ENCODE measurements around the gene C11orf58.

The C11orf58 gene

DNA sequence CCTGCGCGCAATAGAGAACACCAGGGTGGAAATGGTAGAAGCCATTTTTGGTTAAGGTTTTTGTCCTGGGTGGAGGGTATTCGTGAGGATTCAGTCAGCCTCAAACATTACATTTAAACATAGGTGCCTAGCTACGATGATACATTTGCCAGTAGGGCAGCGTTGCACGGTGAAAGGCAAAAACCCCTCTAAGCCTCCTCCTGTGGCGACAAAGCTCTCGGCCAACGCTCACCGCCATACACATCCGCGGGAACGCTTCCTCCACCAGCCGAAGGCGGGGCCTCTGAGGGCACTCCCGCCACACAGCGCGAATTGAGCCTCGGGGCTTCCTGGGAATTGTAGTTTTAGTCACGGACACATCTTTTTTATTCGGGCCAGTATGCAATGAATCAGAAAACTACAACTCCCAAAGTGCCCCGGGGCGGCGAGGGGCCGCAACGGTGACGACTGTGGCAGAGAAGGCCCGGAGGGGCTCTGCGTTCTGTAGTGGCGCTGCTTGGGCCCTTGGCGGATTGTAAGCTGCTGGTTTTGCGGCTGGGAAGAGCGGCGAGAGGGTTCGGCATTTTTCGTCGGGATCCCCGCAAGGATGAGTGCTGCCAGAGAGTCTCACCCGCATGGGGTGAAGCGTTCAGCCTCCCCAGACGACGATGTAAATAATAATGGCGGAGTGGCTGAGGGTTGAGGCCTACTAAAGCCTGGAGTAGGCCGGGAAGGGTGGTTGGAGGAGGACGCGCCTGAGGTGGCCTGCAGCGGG lies at the start of gene C11orf58:
Gene C11orf58, plus strand, starts transcription at position 455 of the 754 bp plus-strand sequence. Its CDS starts 132 bp downstream, at position 587.
- peak; percentile 96 to 98 for DNase-seq

DNA sequence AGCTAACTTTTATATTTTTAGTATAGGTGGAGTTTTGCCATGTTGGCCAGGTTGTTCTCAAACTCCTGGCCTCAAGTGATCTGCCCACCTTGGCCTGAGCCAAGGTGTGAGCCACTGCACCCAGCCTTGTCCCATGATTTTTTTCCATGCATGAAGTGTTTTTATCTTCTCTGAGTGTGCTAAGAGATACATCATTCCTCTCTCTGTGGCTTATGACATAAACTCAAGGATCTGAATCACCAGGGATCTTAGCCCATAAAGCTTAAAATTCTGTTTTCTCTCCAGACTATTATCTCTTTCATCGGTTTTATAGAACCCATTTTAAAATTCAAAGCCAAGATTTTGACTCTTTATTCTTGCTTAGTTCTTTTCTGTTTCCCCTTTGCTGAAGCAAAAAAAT lies 48.4 kb upstream of the C11orf58 start:
- no peak for DNase-seq

DNA sequence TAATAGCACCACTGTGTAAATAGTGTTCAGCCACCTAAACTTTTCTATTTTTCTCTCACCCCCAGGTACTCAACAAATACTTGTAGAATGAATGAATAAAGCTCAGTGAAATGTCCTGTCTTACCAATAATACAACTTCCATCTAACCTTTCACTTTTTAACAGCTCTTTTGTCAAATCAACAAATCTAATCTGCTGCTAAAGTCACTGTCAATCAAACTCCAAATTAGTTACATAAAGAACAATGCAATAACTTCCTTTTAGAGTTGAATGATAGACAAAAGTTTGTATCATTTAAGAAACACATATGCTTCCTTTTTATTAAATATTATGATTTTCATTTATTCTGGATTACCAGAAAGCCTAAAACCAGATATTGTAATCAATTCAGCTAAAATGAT lies 34.7 kb upstream of the C11orf58 start:
- DNase-seq: no peak

DNA sequence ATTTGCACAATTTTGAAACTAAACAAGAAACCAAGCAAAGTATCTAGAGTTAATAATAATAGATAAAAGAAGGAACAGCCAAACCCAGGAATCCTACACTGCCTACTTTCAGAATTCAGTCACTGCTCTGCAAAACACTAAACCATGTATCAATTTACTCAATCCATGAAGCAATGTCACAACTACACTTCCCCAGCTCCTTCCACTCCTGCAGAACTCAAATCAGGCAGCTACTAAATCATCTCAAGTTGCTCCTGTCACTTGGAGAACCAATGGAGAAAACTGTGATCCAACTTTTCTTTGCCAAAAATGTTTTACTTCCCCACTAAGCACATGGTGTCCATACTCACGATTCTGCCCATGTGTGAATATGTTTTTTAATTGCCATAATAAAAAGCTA lies 24.9 kb upstream of the C11orf58 start:
- DNase-seq: no peak

DNA sequence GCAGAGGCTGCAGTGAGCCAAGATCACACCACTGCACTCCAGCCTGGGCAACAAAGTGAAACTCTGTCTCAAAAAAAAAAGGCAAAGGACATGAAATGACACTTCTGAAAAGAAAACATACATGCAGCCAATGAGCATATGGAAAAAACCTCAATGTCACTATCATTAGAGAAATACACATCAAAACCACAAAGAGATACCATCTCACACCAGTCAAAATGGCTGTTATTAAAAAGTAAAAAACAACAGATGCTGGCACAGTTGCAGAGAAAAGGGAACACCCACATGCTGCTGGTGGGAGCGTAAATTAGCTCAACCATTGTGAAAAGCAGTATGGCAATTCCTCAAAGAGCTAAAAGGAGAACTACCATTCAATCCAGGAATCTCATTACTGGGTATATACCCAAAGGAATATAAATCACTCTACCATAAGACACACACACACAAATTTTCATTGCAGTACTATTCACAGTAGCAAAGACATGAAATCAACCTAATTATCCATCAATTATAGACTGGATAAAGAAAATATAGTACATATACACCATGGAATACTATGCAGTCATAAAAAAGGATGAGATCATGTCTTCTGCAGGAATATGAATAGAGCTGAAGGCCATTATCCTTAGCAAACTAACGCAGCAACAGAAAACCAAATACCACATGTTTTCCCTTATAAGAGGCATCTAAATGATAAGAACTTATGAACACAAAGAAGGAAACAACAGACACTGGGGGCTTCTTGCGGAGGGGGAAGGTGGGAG lies 15.7 kb upstream of the C11orf58 start:
- DNase-seq: no peak

DNA sequence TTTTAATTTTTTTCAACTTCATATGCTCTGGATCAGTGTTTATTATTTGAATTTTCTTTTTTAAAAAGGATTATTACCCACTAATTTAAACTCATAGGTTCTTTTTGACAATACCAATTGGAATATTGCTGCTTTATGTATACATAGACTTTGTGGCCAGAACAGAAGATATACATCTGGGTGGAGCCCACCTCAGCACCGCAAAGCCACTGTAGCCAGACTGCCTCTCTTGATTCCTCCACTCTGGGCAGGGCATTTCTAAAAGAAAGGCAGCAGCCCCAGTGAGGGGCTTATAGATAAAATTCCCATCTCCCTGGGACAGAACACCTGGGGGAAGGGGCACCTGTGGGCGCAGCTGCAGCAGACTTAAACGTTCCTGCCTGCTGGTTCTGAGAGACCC lies 10.6 kb upstream of the C11orf58 start:
- no peak for DNase-seq

DNA sequence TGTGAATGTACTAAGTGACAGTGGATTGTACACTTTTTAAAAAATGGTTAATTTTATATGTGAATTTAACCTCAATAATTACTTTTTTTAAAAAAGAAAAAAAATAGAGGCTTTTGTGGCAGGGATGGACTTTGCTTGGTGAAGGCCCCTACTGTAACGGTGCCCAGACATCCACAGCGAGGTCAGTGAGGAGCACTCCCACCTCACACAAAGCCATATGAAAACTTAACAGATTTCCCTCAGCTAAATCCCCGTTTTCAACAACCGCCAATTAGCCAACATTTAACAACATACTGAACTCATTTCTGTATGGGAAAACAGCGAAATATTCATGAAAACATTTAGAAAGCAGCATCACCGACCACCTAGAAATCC lies 642 bp upstream of the C11orf58 start:
- no peak for DNase-seq

DNA sequence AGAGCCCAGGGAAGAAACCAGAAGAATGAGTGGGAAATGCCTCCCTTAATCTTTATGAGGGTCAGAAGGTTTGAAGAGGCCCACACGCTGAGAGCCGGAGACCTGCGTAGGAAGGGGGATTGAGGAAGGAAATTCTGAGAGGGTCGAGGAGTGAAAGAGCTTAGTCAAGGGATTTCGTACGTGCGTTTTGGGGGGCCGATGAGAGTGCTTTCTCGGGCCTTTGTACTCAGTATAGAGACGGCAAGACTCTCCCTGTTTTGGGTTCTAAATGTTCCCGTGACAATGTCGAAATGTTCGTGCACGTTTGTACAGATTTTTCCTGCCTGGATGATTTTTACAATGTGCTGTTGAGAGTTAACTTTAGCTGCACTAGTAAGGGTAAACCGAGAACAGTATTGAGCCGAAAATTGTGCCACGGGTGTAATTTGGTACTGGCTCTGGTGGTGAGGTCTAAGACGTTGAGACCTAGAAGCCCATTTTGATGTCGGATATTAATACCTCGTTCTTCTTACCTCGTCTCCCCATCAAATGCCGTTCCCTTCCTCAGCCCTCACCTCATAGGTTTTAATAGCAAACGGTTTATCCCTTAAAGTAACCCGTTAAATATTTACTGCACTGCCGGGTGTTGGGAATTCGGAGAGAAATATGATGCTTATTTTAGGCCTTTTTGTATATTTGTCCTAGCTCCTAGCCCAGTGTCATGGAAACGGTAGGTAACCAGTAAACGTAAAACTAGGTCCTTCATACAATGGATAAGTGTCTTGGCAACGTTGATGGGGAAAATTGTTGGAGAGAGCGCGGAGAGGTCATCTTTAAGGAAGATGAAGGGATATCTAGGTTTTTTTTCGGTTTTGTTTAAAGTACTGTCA lies 734 bp downstream of the C11orf58 start:
- peak in 1 of 2 donors; percentile 63 for DNase-seq

DNA sequence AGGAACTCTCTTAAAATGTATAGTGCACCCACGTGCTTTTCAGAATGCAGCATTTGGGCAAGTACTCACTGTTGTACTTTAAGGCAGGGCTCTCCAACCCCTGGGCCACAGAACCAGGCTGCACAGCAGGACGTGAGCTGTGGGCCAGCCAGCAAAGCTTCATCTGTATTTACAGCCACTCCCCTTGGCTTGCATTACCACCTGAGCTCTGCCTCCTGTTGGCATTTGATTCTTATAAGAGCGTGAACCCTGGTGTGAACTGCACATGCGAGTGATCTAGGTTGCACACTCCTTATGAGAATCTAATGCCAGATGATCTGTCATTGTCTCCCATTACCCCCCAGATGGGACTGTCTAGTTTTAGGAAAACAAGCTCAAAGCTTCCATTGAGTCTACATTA lies 3.0 kb downstream of the C11orf58 start:
- DNase-seq: no peak

DNA sequence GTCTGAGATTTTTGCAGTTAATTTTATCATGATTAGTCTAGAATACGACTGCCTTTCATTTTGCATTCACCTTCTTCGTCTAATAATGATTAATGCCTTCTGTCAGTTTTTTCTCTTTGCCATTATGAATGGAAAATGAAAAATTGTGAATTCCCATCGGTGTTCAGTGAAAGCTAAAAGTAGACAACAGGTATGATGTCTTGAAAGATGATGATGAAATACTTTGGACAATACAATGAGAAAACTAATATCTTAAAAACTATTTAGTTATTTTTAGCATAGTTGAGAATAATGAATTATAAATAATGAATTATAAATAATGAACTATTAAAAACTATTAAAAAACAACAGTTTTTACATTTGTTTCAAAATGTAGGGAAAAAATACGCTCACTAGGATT lies 5.0 kb downstream of the C11orf58 start:
- DNase-seq: no peak

DNA sequence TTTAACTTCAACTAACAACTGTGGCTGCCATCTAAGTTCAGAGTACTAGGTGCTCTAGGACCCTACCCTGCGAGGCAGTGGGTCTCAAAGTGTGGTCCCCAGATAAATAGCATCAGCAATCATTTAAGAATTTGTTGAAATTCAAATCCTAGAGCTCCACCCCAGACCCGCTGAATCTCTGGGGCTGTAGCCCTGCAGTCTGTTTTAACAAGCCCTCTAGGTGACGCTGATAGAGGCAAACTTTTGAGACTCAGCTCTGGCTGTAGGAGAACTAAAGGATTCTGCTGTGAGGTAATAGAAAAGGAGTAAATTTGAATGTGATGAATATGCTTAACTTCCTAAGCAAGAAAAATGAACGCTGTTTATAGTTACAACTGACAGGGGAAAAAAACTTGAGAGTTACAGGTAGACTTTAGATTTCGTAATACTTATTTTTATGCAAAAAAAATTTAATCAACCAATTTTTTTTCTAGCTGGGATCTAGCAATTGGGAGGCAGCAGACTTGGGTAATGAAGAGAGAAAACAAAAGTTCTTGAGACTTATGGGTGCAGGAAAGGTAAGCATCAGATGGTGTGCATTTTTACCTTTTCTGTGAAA lies 5.8 kb downstream of the C11orf58 start:
- no peak for DNase-seq

DNA sequence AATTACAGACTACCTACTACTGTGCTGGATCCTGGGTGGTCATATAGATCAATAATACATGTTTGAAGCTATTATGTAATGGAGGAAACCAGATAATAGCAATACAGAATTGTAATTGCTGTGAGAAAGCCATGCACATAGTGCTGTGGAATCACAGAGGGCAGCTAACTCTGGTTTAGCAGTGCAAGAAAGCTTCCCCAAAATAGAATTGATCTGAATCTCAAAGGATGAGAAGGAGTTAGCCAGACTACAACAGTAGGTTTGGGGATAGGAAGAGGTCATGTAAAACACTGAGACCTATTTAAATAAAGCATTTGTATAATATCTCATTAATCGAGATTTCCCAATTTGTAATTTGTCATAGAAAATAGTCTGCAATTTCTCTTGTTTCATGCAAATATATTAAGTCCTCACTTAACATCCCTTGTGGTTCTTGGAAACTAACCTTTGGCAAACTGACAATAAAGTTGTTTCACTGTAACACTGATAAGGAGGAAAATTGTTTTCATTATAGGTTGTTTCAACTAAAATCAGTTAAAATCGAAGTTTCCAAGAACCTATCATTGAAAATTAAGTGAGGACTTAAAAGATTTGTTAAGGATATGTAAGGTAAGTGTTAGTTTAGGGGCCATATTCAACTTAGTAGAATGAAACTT lies 7.6 kb downstream of the C11orf58 start:
- no peak for DNase-seq

DNA sequence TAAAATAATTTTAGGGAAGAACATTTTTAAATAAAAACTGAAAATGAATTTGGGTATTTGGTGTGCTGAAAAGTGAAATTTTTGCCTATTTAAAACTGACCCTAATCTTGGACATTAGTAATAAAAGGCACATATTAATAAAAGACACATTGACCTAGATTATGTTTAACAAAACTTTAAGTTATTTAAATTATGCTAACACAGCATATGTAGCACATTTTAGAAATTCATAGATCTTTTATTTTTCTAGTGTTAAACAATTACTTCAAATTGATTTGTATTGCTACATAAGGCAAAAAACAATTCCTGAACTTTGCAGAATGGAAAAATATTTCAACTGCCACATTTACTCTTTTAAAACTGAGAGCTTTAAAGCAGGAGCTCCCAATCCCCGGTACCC lies 10.6 kb downstream of the C11orf58 start:
- no peak for DNase-seq

DNA sequence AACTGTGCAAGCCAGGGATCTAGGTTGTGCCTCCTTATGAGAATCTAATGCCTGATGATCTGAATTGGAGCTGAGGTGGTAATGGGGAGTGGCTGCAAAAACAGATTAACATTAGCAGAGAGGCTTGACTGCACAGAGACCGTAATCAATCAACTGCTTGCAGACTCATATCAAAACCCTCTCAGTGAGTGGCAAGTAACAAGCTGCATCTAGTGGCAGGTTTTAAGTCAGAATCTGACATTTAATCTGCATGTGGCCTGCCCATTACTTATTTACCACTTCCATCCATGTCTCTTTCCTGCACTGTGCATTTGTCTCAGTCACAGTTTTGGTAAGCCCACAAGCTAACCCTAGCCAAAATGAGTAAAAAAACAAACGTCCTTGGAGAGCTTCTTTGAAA lies 11.2 kb downstream of the C11orf58 start:
- no peak for DNase-seq

DNA sequence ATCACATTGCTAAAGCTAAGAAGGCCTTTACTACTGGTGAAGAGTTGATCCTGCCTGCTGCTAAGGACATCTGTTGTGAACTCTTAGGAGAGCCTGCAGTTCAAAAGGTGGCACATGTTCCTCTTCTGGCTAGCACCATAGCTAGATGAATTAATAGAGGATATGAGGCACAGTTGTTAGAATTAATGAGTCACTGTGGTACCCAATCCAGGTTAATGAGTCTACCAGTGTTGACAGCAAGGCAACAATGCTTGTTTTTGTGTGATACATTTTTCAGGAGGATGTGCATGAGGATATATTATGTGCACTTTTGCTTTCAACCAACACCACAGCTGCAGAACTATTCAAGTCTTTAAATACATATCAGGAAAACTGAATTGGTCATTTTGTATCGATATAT lies 12.0 kb downstream of the C11orf58 start:
- no peak for DNase-seq

DNA sequence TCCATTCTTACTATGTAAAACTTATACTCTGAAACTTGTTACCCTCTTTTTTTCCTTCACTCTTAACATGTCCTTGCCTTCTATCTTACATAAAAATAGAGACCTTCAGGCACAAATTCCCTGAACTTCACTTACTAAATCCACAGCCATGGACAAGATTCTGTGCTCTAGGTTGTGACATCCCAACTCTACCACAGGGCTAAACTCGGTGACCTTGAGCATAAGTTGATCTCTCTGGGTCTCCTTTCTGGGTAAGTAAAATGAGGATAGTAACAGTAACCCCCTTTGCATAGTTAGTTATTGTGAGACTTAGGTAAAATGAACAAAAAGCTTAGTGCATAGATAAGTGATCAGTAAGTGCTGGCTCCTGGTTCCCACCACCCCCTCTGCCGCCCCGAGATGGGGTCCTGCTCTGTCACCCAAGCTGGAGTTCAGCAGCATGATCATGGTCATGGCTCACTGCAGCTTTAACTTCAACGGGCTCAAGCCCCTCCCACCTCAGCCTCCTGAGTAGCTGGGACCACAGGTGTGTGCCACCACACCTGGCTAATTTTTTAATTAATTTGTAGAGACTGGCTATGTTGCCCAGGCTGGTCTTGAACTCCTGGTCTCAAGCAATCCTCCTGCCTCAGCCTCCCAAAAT lies 20.1 kb downstream of the C11orf58 start:
- no peak for DNase-seq

DNA sequence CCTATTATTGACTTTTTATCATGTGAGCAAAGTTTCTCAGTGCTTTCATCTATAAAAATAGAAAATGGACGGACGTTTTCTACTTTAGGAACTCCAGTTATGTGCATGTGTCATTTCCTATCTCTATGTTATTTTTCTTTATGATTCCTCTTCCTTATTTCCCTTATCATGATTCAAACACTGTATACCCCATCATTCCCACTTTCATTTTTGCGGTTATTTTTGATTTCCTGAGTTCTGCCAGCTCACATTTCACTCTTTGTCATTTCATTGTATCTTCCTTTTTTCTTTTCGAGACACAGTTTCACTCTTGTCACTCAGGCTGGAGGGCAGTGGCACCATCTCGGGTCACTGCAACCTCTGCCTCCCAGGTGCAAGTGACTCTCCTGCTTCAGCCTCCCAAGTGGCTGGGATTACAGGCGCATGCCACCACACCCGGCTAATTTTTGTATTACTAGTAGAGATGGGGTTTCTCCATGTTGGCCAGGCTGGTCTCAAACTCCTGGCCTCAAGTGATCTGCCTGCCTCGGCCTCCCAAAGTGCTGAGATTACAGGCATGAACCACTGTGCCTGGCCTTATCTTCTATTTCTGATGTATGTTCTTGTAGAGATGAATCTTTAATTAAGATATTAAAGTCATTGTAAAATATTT lies 21.5 kb downstream of the C11orf58 start:
- peak in 1 of 2 donors; percentile 33 for DNase-seq

DNA sequence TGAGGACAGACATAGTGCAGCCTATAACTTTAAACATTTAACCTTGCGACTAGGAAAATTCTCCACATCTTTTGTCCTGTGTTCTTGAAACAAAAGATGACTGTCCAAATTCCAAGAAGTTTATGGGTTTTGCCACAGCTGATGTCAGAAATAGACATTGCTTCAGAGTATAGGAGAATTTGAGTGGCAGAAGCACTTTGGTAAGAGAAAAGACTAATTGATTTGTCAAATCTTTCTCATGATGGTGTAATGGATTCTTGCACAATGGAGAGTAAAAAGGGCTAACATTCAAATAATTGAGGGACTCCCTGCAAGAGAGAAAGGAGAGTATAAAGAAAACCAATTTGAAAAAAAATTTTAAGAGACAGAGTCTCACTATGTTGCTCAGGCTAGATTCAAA lies 25.3 kb downstream of the C11orf58 start:
- no peak for DNase-seq

DNA sequence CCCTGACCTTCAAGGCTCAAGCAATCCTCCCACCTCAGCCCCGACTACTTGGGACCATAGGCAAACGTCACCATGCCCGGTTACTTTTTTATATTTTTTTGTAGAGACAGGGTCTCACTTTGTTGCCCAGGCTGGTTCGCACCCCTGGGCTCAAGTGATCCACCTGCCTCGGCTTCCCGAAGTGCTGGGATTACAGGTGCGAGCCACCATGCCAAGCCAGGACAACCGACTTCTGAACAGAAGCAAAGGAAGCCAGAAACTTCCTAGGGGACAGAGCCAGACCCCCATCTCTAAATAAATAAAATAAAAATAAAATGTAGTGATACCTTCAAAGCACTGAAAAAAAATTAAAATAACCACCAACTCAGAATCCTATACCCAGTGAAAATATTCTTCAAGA lies 26.4 kb downstream of the C11orf58 start:
- DNase-seq: no peak

DNA sequence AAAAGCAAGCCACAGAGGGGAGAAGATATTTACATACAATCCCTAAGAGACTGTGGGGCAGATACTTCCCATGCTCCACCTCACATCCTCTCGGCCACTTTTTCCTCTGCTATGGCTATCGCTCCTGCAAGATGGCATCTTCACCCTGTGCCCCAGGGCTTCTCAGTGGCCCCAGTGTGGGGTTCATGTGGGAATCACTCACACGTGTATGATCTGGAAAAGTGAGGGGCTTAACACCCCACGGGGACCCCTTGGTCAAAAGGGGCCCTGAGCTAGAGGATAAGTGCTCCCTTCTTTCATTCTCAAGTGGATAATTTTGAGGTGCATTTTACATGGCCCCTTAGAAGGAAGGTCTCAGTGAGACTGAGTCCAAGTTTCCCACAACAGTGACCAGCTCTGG lies 28.7 kb downstream of the C11orf58 start:
- DNase-seq: no peak

DNA sequence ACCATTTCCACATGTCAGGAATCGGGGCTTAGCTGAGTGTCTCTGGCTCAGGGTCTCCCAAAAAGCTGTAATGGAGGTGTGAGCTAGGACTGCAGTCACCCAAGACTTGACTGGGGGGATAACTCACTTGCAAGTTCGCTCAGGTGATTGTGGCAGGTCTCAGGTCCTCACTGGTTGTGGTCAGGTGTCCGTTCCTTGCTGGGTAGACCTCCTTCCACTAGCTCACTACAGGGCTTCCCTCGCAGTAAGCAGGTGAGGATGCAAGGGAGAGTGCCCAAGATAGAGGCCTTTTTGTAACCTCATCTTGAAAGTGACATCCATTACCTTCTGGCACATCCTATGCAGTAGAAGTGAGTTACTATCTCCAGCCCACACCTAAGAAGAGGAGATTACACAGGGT lies 29.5 kb downstream of the C11orf58 start:
- DNase-seq: no peak

DNA sequence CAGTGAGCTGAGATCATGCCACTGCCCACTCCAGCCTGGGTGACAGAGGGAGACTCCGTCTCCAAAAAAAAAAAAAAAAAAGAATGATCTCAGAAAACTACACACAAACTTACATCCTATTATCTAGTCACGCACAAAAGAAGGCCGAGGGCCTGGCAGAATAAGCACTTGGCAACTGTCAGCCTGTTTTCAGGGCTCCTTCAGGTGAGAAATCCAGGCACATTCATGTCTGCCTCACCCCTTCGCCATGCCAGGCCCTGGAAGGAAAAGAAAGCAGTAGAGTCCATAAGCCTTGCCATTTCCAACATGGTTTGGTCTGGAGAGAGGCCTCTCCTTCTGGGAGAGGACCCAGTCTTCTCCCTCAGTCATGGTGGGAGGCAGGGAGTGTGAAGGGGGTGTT lies 30.9 kb downstream of the C11orf58 start:
- DNase-seq: no peak
